Neutrophil (primary cell): Measurements from ENCODE around the gene SSC4D.

Source experiments
- H3K27ac ChIP-seq: fragments of 200-600 bp; sonication (generic); 2 replicates; pipeline ENCODE4 v1.5.1; 2016; ENCODE audit warnings: mild to moderate bottlenecking, moderate library complexity
- H3K27me3 ChIP-seq: fragments of 200-600 bp; sonication (generic); 2 replicates; pipeline ENCODE4 v1.6.0; 2016; ENCODE audit warnings: mild to moderate bottlenecking
- H3K36me3 ChIP-seq: fragments of 200-600 bp; sonication (generic); 2 replicates; pipeline ENCODE4 v1.5.1; 2017
- H3K4me1 ChIP-seq, 2 experiments: fragments of 200-600 bp in 1 of 2; sonication (generic) in 1 of 2; 1 replicate in 1 of 2; 2 replicates in 1 of 2; pipeline versions ENCODE4 v1.5.1 to v1.6.1; 2013 to 2016; ENCODE audit warnings: low read depth in 1 of 2, low read length in 1 of 2, mild to moderate bottlenecking in 1 of 2, moderate library complexity in 1 of 2; ENCODE audit not compliant: control insufficient read depth in 1 of 2, insufficient read depth in 1 of 2
- H3K4me3 ChIP-seq, 2 experiments: fragments of 200-600 bp in 1 of 2; sonication (generic) in 1 of 2; 1 replicate in 1 of 2; 2 replicates in 1 of 2; pipeline ENCODE4 v1.5.1; 2013 to 2016; ENCODE audit warnings: low read depth in 1 of 2, low read length in 1 of 2, mild to moderate bottlenecking in 1 of 2, moderate library complexity in 1 of 2
- H3K9me3 ChIP-seq: fragments of 200-600 bp; sonication (generic); 2 replicates; pipeline ENCODE4 v1.5.1; 2016
- CTCF ChIP-seq: fragments of 200-600 bp; sonication (generic); IDR thresholded peaks from 2 replicates; pipeline ENCODE4 v1.5.1; 2016; ENCODE audit warnings: antibody characterized with exemption

The SSC4D gene

GRCh38 chr7:76354981-76355730 lies 54.3 kb downstream of the SSC4D start:
- Histone ChIP-seq H3K9me3 (no peaks in the 10 kb centered on the region), H3K27me3 (no peaks in the 10 kb centered on the region), H3K4me3 (no peak overlapping the region), H3K27ac (no peak overlapping the region), H3K36me3 (peaks cover 4% of the 10 kb centered on the region), H3K4me1 (peaks cover 22 to 23% of the 10 kb centered on the region in 2 experiments)
- no peak for TF ChIP-seq CTCF

GRCh38 chr7:76354516-76354915 lies 55.0 kb downstream of the SSC4D start:
- H3K9me3 ChIP-seq: no peaks in the 10 kb centered on the region
- no peaks in the 10 kb centered on the region for H3K27me3 ChIP-seq
- H3K4me3 ChIP-seq: no peak overlapping the region
- TF ChIP-seq CTCF: no peak
- H3K36me3 ChIP-seq: peaks cover 9% of the 10 kb centered on the region
- H3K27ac ChIP-seq: no peak overlapping the region
- H3K4me1 ChIP-seq: peaks cover 16% of the 10 kb centered on the region in 2 experiments

- H3K36me3 ChIP-seq: peaks cover 10% of the 10 kb centered on the region
- H3K9me3 ChIP-seq: no peaks in the 10 kb centered on the region
- H3K4me3 ChIP-seq: no peak overlapping the region
- TF ChIP-seq CTCF: no peak
- peaks cover 15% of the 10 kb centered on the region in 2 experiments for H3K4me1 ChIP-seq
- H3K27ac ChIP-seq: no peak overlapping the region
- H3K27me3 ChIP-seq: no peaks in the 10 kb centered on the region
These were observed 55.8 kb downstream of the SSC4D start for GRCh38 chr7:76353744-76354143.

- no peak overlapping the region for H3K4me3 ChIP-seq
- H3K36me3 ChIP-seq: peaks cover 10% of the 10 kb centered on the region
- H3K27ac ChIP-seq: no peak overlapping the region
- H3K27me3 ChIP-seq: no peaks in the 10 kb centered on the region
- H3K9me3 ChIP-seq: no peaks in the 10 kb centered on the region
- peaks cover 15 to 16% of the 10 kb centered on the region in 2 experiments for H3K4me1 ChIP-seq
- TF ChIP-seq CTCF: no peak
These were observed 57.3 kb downstream of the SSC4D start for GRCh38 chr7:76352193-76352592.

GRCh38 chr7:76351372-76351771 lies 58.1 kb downstream of the SSC4D start:
- H3K4me1 ChIP-seq: peaks cover 15 to 18% of the 10 kb centered on the region in 2 experiments
- peaks cover 10% of the 10 kb centered on the region for H3K36me3 ChIP-seq
- no peak overlapping the region for H3K27ac ChIP-seq
- no peaks in the 10 kb centered on the region for H3K9me3 ChIP-seq
- TF ChIP-seq CTCF: no peak
- no peaks in the 10 kb centered on the region for H3K27me3 ChIP-seq
- H3K4me3 ChIP-seq: no peak overlapping the region
